ELR (cell line): Measurements from ENCODE around the gene PPP1R3F.

Experiments used
- DNase-seq: peaks from one replicate; pipeline ENCODE4 v3.0.0-alpha.2; 2015; ENCODE audit warnings: low read depth

Gene PPP1R3F

GRCh38 chrX:49269767-49270248 lies at the start of gene PPP1R3F:
Gene PPP1R3F (plus strand): TSS chrX:49269793. CDS start chrX:49269870, 77 bp downstream.
- no peak for DNase-seq

- DNase-seq = no peak
These were observed 49.5 kb upstream of the PPP1R3F start for GRCh38 chrX:49220100-49220499.

DNA sequence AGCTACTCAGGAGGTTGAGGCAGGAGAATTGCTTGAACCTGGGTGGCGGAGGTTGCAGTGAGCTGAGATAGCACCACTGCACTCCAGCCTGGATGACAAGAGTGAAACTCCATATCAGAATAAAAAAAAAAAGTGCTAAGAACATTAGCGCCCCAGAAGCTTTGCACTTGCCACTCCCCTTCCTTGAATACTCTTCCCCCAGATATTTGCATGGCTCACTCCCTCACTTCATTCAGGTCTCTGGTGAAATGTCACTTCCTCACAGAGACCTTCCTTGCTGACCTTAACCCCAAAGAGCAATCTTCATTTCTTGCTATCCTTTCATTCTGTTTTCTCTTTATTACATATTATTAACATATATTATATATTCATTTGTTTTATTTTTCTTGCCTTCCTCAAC lies 47.7 kb upstream of the PPP1R3F start:
- no peak for DNase-seq

DNA sequence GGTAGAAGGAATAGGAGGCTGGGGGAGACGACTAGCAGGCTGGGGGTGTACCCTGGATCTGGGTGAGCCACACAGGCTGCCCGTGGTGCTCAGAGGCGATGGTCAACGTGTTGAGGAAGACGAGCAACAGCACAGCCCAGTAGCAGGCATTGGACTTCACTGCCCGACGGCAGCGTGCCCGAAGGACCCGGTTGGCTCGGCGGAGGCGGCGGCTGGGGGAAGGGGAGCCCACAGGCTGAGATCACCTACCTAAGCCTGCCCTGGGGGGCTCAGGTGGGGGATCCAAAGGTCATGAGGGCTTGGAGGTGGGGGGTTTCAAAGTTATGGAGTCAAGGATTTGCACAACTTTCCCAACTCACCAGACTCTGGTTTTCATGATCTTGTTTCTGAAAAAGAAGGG lies 43.7 kb upstream of the PPP1R3F start:
- DNase-seq = no peak

- DNase-seq = no peak
These were observed 42.6 kb upstream of the PPP1R3F start for GRCh38 chrX:49226946-49227345.

- no peak for DNase-seq
These were observed 41.9 kb upstream of the PPP1R3F start for GRCh38 chrX:49227726-49228125.

DNA sequence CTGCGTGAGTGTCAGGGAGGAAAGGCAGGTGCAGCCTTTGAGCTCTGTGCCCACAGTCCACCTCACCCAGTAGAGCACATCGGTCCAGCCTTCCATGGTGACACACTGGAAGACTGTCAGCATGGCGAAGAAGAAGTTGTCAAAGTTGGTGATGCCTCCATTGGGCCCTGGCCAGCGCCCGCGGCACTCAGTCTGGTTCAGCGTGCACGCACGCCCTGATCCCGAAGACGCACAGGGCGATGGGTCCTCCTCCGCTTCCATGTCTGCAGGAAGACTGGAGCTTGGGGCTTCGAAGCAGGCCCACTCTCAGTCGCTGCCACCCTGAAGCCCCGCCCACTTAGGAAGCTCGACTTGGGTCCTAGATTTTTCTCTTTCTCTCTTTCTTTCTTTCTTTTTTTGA lies 41.4 kb upstream of the PPP1R3F start:
- no peak for DNase-seq

GRCh38 chrX:49230500-49231232 lies 38.9 kb upstream of the PPP1R3F start:
- DNase-seq = no peak

- no peak for DNase-seq
These were observed 38.1 kb upstream of the PPP1R3F start for GRCh38 chrX:49231333-49232000.

- no peak for DNase-seq
These were observed 37.1 kb upstream of the PPP1R3F start for GRCh38 chrX:49232525-49232924.

- no peak for DNase-seq
These were observed 36.4 kb upstream of the PPP1R3F start, which contains the start of gene CACNA1F for GRCh38 chrX:49233176-49233575. Gene CACNA1F (minus strand): TSS chrX:49233340. CDS start chrX:49233309, 31 bp downstream.

DNA sequence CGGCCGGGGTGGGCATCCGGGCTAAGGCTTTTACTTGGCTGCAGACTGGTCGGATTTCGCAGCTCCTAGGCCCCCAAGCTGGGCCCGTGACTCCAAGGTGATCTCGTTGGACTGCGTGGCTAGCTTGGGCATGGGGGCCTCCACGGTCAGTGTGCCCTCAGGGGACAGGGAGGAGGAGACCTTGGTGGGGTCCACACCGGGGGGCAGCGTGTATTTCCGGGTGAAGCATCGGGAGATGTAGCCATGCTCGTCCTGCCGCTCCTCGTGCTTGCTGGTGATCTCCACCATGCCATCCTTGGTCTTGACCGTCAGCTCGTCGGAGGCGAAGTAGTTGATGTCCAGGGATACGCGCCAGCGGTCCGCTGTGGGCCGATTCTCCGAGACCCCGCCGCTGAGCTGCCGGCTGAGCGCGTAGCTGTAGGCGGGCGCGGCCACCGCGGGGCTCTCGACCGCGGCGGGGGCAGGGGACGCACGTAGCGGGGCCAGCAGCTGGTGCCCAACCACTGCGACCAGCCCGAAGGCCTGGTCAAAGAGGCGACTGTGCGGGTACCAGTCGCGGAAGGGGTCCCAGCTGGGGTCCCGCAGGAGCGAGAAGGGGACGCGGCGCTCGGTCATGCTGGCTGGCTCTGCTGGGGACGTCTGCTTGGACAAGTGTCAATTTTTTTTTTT lies 35.6 kb upstream of the PPP1R3F start:
- no peak for DNase-seq

DNA sequence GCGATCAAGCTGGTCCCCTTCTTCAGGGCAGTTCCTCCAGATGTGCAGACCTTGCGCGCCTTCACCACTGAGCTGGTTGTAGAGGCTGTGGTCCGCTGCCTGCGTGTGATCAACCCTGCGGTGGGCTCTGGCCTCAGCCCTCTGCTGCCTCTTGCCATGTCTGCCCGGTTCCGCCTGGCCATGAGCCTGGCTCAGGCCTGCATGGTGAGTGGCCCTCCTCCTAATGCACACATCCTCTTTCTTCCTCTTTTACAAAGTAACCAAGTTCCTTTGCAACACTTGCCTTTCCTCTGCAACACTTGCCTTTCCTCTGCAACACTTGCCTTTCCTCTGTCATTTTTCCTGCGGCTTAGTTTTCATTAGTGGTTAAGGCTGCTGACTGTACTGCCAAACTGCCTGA lies 32.5 kb upstream of the PPP1R3F start:
- DNase-seq = no peak

- DNase-seq = no peak
These were observed 30.9 kb upstream of the PPP1R3F start for GRCh38 chrX:49238735-49239134.

- DNase-seq = peak; percentile 43
These were observed 27.0 kb upstream of the PPP1R3F start for GRCh38 chrX:49242545-49243066.

DNA sequence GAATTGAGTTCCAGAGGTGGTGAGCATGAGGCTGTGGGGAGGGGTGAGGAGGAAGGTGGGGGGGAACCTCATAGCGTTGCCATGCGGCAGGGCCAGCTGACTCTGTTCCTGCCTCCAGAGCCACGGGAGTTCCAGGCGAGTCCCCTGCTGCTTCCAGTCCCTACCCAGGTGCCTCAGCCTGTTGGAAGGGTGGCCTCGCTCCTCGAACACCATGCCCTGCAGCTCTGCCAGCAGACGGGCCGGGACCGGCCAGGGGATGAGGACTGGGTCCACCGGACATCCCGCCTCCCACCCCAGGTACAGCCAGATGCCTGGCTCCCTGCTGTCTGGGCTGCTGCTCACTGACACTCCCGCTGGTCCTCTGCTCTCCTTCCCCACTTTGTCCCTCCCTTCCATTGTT lies 26.4 kb upstream of the PPP1R3F start:
- DNase-seq = no peak

DNA sequence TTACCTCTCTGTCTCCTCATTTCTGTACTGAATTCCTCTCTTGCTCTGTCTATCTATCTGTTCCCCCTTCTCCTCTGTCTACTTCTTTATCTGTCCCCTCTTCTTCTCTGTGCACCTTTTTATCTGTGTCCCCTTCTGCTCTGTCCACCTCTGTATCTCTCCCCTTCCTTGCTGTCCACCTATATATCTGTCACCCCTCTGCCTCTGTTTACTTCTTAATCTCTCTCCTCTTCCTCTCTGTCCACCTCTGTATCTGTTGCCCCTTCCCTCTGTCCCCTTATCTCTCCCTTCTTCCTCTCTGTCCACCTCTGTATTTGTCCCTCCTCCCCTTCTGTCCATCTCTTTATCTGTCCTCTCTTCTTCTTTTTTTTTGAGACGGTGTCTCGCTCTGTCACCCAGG lies 25.4 kb upstream of the PPP1R3F start:
- DNase-seq = no peak

DNA sequence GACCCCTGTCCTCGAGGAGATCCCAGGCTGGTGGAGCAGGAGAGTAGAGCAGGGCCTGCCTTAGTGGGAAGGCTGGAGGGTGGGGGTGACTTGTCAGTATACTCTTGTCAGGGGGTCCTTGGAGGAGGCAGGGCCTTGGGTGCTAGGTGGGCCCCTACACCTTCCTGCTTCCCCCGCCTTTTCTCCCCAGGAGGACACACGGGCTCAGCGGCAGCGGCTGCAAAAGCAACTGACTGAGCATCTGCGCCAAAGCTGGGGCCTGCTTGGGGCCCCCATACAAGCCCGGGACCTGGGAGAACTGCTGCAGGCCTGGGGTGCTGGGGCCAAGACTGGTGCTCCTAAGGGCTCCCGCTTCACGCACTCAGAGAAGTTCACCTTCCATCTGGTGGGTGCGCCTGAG lies 23.1 kb upstream of the PPP1R3F start:
- DNase-seq = no peak

- DNase-seq = no peak
These were observed 22.2 kb upstream of the PPP1R3F start for GRCh38 chrX:49247346-49247745.

- no peak for DNase-seq
These were observed 21.4 kb upstream of the PPP1R3F start for GRCh38 chrX:49247916-49248811.

DNA sequence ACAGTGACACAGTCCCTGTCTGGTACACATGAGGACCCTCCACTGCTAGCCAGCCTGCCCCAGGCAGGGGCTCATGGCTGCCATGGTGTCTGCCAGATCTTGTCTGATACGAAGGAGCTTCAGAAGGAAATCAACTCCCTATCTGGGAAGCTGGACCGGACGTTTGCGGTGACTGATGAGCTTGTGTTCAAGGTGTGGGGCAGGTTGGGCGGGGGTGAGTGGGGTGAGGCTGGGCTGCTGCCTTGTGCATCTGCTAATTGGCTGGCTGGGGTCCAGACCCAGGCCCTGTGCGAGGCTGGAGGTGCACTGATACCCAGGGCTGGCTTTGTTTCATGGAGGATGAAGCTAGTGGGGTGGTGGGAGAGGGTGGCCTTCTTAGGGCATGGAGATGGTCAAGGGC lies 20.5 kb upstream of the PPP1R3F start:
- DNase-seq = no peak

- DNase-seq = no peak
These were observed 20.0 kb upstream of the PPP1R3F start for GRCh38 chrX:49249616-49250015.
